Activated CD8-positive, alpha-beta memory T cell treated with anti-CD3 and anti-CD28 coated beads, Interleukin-2, amount 50 U/mL, for 24 hours (primary cell): Measurements from ENCODE around the gene KLHL30.

Source experiments
- DNase-seq: peaks from one replicate; pipeline ENCODE4 v3.0.0-alpha.2; 2020; ENCODE audit errors: extremely low read depth

KLHL30 gene

DNA sequence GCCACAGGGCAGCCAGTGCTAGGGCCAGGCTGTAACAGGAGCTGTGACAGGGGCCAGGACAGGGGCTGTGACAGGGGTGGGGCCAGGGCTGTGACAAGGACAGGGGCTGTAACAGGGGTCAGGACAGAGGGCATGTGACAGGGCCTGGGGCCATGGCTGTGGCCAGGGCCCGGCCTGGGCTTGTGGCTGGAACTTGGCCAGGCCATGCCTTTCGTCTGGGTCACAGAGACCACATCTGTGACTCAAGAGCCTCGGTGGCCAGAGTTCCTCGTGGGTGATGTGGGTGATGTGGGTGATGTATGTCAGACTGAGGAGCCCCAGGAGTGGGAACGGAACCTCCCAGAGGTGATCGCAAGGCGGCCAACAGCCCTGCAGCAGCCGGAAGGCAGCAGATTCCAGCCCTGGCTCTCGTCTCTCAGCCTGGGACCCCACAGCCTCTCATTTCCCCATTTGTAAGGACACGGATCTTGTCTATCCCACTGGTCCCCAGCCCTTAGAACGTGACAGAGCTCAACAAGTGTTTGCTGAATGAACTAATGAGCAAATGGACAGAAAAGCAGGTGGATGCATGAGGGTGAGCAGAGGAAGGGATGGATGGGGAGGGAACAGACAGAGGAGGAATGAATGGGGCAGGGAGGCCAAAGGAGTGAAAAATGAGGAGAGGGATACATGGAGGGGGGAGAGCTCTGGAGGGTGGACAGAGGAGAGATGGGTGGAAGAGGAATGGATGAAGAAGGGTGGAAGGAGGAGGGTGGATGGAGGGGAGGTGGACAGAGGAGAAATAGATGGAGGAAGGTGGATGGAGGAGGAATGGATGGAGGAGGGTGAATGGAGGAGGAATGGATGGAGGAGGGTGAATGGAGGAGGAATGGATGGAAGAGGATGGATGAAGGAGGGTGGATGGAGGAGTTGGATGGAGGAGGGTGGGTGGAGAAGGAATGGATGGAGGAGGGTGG is 21.0 kb upstream of the KLHL30 start:
- no peak for DNase-seq

DNA sequence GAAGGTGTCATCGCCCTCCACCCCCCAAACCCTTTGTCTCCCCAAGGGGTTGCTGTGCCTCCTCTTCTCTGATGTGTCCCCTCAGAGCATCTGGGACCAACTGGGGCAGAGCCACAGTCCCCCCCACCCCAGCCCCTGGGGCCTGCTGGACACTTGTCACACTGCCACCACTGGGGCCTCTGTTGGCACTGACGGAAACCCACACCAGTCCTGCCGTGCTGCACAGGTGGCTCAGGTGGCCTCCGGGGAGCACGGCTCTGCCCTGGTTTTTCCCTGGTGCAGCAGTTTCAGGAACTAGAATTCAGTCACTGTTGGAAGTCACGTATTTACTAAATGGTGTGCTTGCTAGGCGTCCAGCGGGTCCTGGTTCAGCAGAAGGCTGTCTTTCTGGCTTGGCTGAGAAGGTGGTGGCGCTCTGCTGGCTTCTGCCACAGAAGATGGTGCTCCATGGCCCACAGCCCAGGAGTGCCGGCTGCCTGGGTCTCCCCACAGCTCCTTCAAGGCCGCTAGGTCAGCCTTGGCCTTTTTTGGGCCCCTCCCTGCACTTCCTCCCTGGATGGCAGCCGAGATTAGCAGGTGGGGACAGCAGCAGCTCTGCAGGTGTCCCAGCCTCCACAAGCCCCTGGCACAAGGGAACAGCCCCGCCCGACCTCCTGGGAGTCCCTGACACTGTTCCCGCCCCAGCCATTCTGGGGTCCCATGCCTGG is 18.6 kb upstream of the KLHL30 start:
- no peak for DNase-seq

DNA sequence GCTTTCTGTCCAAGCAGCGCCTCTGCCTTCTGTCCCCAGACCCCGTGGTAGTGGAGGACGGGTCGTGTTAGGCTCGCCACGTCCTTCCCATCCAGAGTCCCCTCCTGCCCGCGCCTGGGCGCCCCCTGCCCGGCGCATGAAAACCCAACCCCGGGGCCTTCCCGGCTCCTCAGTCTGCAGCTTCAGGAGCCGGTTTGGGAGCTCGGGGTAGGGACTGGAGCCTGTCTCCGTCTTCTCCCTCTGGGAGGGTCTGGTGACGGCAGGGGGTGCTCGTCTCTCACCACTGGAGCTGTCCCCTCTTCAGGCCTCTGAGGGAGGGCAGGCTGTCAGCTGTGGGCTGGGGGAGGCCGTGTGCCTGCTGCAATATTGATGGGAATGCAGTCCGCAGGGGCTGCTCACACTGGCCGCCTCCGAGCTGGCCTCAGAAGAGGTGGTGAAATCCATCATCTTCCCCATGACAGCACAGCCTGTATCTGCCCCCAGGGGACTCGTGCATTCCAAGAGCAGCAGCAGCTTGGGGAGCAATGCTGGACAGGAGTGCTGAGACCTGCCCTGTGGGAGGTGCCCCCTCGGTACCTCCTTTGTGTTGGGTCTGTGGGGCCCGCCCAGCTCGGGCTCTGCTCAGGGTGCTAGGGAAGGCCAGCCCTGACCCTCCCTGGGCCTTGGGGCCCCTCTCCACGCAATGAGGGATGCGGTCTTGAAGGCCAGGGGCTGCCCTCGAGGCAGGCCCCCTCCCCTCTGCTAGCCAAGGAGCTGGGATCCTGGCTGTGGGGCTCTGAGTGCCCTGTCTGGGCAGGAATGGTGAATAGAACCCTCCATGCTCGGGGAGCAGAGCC is 17.8 kb upstream of the KLHL30 start:
- no peak for DNase-seq

DNA sequence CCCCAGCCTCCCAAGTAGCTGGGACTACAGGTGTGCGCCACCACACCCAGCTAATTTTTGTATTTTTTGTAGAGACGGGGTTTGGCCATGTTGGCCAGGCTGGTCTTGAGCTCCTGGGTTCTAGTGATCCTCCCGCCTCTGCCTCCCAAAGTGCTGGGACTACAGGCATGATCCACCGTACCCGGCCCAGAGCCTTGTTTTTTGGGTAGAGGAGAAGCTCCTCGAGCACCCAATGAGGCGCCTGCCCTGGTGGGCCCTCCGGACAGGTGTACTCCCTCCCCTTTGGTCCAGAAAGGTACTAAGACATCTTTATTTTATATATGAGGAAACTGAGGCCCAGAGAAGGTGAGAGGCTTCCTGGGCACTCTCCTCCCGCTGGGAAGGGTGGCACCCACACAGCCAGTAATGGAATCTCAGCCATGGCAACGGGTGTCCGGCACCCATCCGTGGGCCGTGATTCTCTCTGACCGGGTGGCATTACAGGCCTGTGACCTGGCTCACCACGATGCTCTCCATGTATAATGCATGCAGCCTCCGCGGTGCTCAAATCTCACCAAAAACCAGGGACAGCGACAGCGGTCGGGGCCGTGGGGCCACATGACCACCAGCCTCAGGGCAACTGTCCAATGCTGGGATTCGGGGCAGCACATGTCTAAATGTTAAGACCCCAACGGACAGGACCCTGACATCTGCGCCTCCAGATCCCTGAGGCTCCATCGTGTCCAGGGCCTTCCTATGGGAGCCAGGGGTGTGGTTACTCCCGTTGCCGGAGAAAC is 16.8 kb upstream of the KLHL30 start:
- no peak for DNase-seq

DNA sequence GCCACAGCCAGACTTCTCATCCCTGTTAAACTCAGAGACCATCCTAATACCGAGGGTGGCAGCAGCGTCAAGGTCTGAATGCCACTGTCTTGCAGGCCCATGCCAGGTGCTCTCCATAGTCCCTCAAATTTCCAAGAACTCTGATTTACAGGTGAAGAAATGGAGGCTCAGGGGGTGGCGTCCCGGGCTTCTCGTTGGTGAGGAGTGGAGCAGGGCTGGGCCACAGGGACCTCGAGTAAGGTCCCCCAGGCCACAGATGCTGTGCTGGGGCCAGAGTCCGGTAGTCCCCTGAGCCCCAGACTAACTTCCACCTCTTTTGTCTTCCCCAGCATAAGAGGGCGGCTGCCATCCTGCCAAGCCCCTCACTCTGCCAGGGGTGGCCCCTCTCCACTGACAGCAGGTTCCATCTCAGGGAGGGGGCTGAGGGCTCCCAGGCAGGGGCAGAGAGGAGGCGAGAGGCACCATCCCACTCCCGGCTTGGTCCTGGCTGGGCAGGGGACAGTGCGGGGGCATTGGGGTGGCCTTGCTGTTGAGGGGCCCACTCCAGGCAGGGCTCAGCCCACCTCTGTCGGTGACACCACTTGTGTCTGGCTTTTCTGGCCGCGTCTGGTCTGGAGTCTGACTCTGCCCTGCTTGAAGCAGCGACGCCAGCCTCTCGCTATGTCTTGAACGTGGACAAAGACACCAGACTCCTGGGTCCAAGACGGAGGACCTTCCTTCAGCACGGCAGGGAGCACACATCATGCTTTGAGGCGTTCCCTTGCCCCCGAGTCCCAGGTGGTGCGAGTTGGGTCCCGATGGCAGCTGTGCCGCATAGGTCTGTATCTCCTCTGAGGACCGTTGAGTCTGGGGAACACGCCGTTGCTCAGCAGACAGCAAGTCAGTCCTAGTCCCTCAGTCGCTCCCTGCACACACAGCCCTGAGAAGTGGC is 15.9 kb upstream of the KLHL30 start:
- DNase-seq: no peak

DNA sequence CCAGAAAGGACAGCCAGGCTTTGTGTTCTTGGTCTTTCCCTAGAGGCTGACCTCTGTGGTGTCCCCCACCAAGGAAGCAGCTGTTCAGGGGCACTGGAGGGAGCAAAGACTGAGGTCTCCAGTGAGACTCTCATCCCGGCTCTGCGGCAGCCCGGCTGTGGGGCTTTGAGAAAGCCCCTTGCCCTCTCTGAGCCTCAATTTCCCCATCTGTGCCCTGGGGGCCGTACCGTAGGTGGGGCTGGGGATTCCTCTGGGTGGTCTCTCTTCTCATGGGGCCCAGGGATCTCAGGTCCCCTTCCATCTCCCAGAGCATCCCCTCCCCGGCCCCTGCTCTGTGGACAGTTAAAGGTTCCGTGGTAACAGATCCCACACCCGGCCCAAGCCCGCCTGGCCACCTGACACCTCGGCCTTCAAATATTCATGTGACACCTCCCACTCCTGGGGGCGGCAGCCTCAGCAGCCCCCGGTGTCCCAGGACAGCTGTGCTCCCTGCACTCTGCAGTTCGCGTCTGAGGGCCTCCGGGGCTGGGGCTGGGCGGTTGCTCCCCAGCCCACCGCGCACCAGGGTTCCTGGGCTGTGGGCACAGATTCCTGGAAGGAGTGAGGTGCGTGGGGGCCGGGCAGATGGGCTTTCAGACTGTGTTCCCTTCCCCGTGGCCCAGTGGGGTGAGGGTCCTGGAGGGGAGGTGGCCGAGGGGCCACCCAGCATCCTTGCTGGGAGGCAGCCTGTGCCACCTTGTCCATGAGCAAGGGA is 15.1 kb upstream of the KLHL30 start:
- DNase-seq: no peak

DNA sequence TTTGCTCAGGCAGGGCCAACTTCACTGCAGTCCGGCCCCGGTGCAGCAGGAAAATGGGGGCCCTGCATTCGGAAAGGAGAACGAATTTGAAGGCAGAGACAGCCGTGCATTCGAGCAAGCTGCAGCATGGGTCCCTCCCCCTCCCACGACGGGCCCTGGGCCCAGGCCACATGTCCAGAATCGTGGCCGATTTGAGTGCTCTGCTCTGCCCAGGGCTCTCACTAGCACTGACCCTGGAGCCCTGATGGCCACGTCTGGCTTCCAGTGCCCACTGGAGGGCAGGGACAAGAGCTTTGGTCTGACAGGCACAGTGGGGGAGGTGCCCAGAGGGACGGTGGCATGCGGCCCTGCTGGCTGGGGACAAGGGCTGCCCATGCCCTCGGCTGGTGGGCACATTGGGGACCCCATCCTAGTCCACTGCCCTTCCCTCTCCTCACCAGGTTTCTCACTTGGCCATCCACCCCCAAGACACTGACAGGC is 14.4 kb upstream of the KLHL30 start:
- no peak for DNase-seq

DNA sequence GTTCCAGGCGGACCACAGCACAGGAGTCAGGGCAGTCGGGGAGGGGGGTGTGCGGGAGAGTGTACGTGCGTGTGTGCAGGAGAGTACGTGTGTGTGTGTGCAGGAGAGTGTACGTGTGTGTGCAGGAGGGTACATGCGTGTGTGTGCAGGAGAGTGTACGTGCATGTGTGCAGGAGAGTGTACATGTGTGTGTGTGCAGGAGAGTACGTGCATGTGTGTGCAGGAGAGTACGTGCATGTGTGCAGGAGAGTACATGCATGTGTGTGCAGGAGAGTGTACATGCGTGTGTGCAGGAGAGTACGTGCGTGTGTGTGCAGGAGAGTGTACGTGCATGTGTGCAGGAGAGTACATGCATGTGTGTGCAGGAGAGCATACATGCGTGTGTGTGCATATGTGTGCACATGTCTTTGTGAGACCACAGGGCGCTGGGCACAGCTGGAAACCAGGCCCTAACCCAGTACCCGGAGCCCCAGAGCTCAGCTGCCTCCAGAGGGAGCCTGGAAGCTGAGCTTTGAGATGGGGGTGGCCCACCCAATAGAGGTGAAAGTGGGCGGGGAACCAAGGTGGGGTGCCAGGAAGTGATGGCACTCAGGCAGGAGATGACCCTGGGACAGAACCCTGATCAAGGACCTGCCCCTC is 13.9 kb upstream of the KLHL30 start:
- DNase-seq: no peak

DNA sequence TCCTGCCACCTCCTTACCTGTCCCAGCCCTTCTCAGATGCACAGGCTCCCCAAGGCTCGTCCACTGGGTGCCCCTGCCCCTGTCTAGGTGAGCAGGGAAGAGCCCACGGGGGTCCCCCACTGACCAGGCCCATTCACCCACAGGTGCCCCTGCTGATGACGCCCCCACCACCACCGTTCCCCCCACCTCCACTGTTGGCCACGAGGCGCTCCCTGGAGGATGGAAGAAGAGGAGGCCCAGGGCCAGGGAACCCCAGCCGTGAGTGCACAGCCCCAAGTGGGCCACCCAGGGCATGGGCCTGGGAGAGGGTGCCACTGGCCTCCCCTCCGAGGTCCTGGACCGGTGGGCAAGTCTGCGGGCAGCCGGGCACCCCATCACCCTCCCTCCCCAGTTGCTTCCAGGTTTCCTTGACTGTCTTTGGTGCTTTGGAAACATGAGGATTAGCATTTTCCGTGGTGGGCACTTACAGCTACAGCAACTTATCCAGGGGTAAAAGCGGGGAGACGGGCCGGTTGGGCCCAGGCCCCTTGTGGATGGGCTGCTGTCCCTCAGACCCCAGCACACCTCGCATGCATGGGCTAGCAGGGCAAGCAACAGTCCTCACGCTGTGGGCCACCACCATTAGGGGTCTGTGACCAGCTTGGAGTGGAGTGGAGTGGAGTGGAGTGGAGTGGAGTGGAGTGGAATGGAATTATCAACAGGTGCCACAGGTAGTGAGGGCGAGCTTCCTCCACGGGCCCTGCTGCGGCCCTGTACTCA is 13.2 kb upstream of the KLHL30 start:
- no peak for DNase-seq

DNA sequence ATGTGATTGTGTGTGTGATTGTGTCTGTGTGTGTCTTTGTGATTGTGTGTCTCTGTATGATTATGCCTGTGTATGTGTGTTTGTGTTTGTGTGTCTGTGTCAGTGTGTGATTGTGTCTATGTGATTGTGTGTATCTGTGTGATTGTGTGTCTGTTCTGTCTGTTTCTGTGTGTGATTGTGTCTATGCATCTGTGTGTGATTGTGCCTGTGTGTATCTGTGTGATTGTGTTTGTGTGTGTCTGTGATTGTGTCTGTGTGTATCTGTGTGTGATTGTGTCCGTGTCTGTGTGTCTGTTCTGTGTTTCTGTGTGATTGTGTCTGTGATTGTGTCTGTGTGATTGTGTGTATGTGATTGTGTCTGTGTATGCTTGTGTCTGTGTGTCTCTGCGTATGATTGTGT is 12.1 kb upstream of the KLHL30 start:
- DNase-seq: no peak

DNA sequence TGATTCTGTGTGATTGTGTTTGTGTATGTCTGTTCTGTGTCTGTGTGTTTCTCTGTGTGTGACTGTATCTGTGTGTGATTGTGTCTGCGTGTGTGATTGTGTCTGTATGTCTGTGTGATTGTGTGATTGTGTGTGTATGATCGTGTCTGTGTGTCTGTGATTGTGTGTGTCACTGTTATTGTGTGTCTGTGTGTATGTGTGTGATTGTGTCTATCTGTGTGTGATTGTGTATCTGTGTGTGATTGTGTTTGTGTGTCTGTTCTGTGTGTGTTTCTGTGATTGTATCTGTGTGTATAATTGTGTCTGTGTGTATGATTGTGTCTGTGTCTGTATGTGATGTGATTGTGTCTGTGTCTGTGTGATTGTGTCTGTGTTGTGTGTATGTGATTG is 11.7 kb upstream of the KLHL30 start:
- DNase-seq: no peak

DNA sequence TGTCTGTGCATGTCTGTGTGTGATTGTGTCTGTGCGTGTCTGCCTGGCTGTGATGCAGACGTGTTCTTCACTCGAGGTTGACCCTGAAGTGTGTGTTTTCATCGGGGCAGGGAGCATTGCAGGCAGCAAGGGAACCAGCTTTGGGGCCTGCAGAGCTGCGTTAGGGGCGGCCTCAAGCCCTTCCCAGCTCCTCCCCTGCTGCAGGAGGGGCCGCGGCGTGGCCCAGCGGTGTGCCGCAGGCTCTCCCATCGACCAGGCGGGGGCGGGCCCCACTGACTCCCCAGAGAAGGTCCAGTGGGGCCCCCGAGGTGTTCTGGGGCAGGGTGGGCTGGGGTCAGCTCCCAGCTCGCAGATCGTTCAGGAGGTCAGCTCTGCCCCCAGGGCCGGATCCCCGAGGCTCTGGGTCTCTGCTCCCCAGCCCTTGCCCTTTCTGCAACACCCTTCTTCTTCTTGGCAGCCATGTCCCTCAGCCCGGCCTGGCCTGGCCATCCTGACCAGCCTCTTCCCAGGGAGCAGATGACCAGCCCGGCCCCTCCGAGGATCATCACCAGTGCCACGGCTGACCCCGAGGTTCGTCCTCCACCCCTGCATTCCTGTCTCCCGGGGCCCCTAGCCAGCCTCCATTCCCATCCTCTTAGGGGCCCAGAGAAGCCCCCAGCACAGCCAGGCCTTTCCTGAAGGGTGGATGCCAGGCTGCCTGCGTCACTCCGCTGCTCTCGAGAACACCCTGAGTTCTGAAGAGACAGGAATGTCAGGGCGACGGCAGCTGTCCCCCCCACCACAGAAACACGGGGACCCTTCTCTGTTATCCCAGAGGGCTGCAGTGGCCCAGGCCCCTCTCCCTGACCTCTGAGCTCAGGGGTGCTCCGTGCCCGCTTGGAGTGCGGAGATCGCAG is 11.1 kb upstream of the KLHL30 start:
- no peak for DNase-seq

DNA sequence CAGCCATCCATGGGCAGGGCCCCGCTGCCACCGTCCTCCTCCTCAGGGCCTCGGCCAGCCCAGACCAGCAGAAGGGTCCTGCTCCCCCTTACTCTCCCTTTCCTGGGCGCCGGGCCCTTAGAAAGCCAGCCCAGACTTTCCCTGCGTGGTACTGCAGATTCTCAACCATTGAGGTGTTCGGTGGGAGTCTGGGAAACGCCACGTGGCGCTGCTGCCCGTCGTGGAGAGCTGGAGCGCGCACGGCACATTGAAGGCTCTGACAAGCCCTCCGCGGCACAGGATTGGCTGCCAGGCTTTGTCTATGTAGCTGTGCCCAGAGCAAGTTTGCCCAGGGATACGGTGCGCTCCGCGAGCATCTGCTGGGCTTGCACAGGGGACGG is 10.4 kb upstream of the KLHL30 start:
- DNase-seq: no peak

DNA sequence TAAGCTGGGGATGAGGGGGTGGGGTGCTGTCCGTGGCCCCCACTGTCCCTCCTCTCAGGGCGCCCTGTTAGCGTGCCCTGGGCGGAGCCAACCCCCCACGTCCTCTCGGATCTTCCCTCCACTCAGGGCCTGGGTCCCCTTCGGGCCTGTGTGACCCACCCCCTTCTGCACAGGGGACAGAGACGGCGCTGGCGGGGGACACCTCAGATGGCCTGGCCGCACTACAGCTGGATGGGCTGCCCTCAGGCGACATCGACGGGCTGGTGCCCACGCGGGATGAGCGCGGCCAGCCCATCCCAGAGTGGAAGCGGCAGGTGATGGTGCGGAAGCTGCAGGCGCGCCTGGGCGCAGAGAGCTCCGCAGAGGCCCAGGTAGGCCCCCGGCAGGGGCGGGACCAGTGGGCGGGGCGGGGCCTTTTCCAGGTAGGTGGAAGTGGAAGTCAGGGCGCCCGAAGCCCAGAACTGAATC is 9.9 kb upstream of the KLHL30 start:
- DNase-seq: no peak

DNA sequence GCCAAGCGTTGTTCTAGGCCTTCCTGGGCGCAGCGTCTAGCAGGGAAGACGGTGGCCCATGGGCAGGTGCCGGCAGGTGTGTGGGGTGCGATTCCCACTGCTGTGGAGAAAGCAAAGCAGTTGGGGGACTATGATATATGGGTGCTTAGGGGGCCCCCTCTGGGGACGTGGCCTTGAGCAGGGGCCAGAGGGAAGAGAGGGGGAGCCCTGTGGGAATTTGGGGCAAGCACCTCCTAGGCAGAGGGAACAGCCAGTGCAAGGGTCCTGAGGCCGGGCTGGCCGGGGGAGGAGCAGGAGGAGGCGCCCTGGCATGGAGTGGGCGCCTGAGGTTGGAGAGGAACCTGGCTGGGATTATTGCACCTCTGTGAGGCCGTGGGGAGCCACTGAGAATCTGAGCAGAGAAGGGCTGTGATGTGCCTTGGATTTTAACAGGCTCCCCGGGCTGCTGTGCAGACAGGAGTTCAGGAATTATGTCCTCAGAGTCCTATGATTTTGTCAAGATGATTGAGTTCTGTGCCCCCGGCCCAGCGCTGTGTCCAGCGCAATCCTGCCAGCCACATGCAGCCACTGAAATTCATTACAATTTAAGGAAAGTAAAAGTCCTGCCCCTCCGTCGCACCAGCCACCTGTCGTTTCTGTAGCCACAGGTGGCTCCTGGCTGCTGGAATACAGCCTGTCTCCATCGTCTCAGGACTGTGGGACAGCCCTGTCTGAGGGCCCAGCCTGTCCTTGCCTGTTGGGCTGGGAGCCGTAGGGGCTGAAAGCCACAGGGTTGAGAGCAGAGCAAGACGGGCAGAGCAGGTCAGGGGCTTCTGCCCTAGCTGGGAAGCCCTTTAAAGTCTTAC is 9.1 kb upstream of the KLHL30 start:
- no peak for DNase-seq

DNA sequence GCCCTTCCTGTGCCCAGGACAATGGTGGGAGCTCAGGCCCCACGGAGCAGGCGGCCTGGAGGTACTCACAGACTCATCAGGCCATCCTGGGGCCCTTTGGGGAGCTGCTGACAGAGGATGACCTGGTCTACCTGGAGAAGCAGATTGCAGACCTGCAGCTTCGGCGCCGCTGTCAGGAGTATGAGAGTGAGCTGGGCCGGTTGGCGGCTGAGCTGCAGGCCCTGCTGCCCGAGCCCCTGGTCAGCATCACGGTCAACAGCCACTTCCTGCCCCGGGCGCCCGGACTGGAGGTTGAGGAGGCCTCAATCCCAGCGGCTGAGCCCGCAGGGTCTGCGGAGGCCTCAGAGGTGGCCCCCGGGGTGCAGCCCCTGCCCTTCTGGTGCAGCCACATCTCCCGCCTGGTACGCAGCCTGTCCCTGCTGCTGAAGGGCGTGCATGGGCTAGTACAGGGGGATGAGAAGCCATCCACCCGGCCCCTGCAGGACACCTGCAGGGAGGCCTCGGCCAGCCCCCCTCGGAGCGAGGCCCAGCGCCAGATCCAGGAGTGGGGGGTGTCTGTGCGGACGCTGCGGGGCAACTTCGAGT is 8.3 kb upstream of the KLHL30 start:
- no peak for DNase-seq
